Activated CD4-positive, alpha-beta memory T cell treated with anti-CD3 and anti-CD28 coated beads, Interleukin-2, amount 10 ng/mL, durations not matched to agents 7 days and 5 days (primary cell): ENCODE results near the gene PACS1. TPM values are rescaled to one million over a fixed set of nuclear protein-coding genes. Genes with fewer than 3 reads are reported as not detected.

ENCODE experiments used
- CTCF ChIA-PET: fragments of 350-600 bp; sonication (Branson Sonifier 250); formaldehyde crosslinking; loops from one replicate; lab custom pipeline; 2021; ENCODE audit warnings: antibody characterized with exemption, inconsistent platforms; lab: Charles Lee
- POLR2A ChIA-PET: fragments of 350-600 bp; sonication (Branson Sonifier 250); formaldehyde crosslinking; loops from one replicate; lab custom pipeline; 2021; ENCODE audit warnings: antibody characterized with exemption; lab: Charles Lee
- DNase-seq: peaks from one replicate; pipeline ENCODE4 v3.0.0-alpha.2; 2020
- H3K27ac Mint-ChIP-seq: one replicate; pipeline ENCODE4 v1.8.0; 2021; ENCODE audit warnings: mild to moderate bottlenecking, mixed read lengths
- H3K27me3 Mint-ChIP-seq: one replicate; pipeline ENCODE4 v1.8.0; 2021; ENCODE audit warnings: mixed read lengths
- H3K36me3 Mint-ChIP-seq: one replicate; pipeline ENCODE4 v1.8.0; 2021; ENCODE audit warnings: low read depth, mixed read lengths
- H3K4me1 Mint-ChIP-seq: one replicate; pipeline ENCODE4 v1.8.0; 2021; ENCODE audit warnings: mixed read lengths
- H3K4me3 Mint-ChIP-seq: one replicate; pipeline ENCODE4 v1.8.0; 2021; ENCODE audit warnings: mild to moderate bottlenecking, mixed read lengths
- H3K9me3 Mint-ChIP-seq: one replicate; pipeline ENCODE4 v1.8.0; 2021; ENCODE audit warnings: mixed read lengths
- total RNA-seq, 2 experiments: library from RNA; stranded (reverse); gene quantifications; one replicate each; pipeline ENCODE4 v1.2.3, GENCODE V29; 2021

PACS1 gene
- total RNA-seq, 2 experiments from 2014 or later = 86.4 to 95.0 TPM

DNA sequence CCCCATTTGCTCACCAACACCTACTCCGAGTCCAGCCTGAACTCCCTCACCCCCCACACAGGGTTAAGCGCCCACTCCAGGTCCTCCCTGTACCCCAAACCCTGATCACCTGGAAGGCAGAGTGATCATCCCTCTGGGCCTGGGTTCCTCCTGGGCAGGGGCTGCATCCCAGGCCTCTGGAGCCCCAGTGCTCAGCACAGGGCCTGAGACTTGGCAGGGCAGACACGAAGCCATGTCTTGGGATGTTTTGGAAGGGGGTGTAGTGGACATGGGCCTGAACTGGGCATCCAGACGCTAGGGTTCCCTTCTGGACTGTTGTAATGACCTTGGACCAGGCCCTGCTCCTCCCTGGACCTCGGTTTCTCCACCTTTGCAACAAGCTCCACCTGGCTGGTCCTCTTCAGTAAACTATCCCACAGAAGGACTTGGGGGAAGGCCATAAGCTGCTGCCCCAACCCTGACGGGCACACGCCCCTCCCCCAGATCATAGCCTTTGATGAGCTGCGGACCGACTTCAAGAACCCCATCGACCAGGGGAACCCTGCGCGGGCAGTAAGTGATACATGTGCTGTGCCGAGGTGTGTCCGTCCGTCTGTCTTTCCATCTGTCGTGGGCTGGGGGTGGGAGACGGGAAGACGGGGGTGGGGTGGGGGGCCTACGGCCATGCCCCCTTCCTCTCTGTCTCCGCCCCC, 211.8 kb downstream of the PACS1 start:
- ChIA-PET POLR2A (interaction anchor here (0.7 to 5.5 kb wide), 5 partner anchors 12 to 140 kb away, joined by 3 to 78 read pairs (median 5); partner anchors contain the start of gene RAB1B), CTCF (interaction anchor here (1.3 to 4.6 kb wide), 3 partner anchors 12 to 104 kb away, joined by 4 to 44 read pairs (median 13); partner anchors contain the start of gene RAB1B)
- Mint-ChIP-seq H3K27me3 (peaks cover 16% of the 10 kb centered on the region), H3K4me1 (peaks cover 41% of the 10 kb centered on the region), H3K36me3 (peaks cover 3% of the 10 kb centered on the region), H3K27ac (no peak overlapping the region), H3K9me3 (no peaks in the 10 kb centered on the region), H3K4me3 (no peak overlapping the region)
- no peak for DNase-seq

DNA sequence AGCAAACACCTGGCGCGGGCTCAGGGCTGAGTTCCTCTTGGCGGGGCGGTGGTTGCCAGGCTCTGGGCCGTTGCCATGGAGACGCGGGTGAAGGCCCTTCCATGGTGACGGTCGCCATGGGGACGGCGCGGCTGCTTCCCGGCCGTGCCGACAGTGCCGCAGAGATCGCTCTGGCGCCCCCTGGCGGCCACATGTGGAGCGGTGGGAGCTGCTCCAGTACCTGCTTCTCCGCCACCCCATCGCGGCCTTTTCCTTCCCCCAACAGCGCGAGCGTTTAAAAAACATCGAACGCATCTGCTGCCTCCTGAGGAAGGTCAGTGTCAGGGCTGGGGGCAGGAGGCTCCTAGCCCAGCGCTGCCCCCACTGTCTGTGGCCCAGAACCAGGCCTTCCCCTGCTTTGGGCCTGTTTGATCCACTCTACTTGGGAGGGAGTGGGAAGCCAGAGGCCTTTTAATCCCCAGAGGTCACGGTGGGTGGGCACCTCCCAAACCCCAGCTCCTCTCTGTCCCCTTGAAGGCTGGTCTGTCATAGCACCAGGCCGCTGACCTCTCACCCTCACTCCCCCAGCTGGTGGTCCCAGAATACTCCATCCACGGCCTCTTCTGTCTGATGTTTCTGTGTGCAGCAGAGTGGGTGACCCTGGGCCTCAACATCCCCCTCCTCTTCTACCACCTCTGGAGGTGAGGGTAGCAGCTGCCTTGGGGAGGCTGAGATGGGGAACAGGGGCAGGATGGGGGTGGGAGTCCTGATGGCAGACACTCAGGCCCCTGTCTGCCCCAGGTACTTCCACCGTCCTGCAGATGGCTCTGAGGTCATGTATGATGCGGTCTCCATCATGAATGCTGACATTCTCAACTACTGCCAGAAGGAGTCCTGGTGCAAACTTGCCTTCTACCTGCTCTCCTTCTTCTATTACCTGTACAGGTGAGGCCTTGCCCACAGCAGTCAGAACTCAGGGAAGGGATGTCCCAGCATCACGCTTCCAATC, 212.7 kb downstream of the PACS1 start:
- Mint-ChIP-seq H3K27me3 (peaks cover 16% of the 10 kb centered on the region), H3K9me3 (no peaks in the 10 kb centered on the region), H3K36me3 (no peaks in the 10 kb centered on the region), H3K4me3 (no peak overlapping the region), H3K27ac (peak overlapping the region; percentile 58), H3K4me1 (peaks cover 43% of the 10 kb centered on the region)
- ChIA-PET POLR2A (interaction anchor here (0.7 to 5.5 kb wide), 4 partner anchors 13 to 139 kb away, joined by 3 to 78 read pairs (median 4); partner anchors contain the start of gene RAB1B), CTCF (interaction anchor here (0.6 to 4.6 kb wide), 8 partner anchors 13 to 229 kb away, joined by 3 to 44 read pairs (median 4); partner anchors contain the start of gene RAB1B)
- DNase-seq = peak; percentile 99

DNA sequence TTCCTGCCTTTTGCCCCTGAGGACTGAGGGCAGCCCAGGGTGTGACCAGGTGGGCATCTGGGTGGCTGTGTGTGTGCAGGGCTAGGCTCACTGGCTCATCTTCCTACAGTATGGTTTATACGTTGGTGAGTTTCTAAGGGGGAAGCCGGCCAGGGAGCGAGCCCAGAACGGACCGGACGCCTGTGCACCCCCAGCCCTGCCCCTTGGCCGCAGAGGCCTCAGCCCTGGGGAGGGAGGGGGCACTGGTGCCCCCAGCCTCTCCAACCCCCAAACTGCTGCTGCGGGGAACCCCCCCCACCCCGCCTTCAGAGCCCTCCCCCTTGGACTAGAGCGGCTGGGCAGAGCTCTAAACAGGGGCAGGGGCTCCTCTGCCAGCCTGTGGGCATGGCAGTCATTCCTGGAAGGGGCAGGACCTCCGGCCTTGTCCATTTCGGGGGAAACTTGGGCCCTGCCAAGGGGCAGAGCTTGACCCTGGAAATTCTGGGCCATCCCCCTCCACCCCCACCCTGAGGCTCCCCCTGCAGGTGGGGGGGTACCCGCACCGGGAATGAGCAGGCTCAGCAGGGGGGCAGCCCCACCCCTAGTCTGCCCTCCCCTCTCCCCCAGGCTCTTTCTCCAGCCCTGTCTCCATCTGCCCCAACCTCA, 213.5 kb downstream of the PACS1 start:
- CTCF ChIA-PET = interaction anchor here (0.6 to 4.6 kb wide), 5 partner anchors 14 to 230 kb away, joined by 4 to 44 read pairs (median 4); partner anchors contain the start of gene RAB1B
- no peak overlapping the region for H3K27ac Mint-ChIP-seq
- POLR2A ChIA-PET = interaction anchor here (5.5 kb wide), 1 partner anchor 14 kb away, joined by 78 read pairs; the partner anchor contains the start of gene RAB1B
- H3K4me3 Mint-ChIP-seq = no peak overlapping the region
- peaks cover 15% of the 10 kb centered on the region for H3K27me3 Mint-ChIP-seq
- no peaks in the 10 kb centered on the region for H3K9me3 Mint-ChIP-seq
- peaks cover 48% of the 10 kb centered on the region for H3K4me1 Mint-ChIP-seq
- no peaks in the 10 kb centered on the region for H3K36me3 Mint-ChIP-seq
- DNase-seq = no peak

DNA sequence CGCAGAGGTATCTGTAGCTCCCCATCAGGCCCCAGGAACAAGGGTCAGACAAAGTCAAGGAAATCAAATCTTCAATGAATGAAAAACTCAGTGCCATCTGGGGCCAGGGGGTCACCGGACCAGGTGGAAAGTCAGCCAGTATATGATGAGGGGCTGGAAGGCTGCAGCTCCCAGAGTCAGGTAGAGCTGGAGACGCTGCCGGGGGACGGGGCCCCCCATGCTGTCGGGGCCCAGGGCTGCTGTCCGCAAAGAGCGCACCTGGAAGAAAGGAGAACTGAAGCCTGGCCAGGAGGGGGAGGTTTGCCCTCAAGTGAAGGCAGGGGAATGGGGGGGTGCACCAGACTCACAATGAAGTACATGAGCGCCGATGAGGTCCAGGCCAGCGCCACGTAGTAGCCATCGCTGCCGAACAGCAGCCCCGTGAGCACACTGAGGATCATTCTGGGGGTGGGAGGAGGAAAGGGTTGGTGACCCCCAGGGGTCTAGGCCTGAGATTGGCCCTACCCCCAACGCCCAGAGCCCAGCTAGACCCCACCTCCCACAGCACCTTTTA, 214.5 kb downstream of the PACS1 start:
- Mint-ChIP-seq H3K27me3 (peaks cover 7% of the 10 kb centered on the region), H3K27ac (no peak overlapping the region), H3K36me3 (no peaks in the 10 kb centered on the region), H3K4me1 (peaks cover 47% of the 10 kb centered on the region), H3K9me3 (no peaks in the 10 kb centered on the region), H3K4me3 (no peak overlapping the region)
- ChIA-PET POLR2A (no interaction called here), CTCF (interaction anchor here (0.7 to 4.6 kb wide), 2 partner anchors 15 to 925 kb away, joined by 3 to 44 read pairs; partner anchors contain the start of gene RAB1B)
- no peak for DNase-seq

DNA sequence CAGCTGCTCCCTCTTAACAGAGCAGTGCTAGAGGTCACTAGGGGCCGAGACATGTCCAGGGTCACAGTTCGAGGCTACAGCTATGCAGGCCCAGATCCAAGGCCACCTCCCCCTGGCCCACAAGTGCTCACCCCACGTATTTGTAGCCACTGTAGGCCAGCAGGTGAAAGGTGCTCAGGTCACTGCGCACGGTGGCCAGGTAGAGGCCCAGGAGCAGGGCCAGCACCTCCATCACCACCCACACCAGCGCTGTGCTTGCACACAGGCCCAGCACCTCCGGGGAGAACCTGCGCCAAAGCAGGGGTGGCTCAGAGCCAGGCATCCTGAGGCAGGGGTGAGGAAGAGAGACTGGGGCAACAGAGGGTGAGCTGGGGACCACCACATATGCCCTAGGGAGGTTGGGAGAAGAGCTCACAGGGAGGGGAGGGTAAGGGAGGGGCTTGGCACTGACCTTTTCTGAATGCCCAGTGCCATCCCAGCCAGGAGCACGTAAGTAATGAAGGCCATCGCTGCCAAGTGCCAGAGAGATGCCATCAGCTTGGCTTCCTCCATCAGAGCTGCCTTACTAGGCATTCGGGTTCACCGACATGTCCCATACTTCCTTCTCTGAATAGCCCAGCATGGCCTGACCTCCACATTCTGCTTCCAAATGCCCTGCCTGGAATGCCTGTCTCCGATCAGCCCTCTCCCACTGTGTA, 215.3 kb downstream of the PACS1 start:
- peaks cover 54% of the 10 kb centered on the region for H3K4me1 Mint-ChIP-seq

DNA sequence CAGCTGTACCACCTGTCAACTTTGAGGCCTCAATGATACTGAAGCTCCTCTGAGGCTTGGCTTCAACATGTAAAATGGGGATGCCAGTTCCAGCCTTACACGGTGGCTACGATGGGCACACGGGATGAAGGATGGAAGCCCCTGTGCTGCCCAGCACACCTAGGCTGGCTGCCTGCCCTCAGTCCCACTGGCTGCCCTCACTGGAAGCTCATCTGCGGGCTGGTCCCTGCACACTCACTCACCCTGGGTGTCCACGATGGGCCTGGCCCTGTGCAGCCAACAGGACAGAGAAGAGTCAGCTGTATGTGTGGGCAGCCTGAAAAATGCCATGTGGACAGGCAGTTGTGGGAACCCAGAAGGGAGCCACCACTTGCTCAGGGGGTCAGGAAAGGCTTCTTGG, 216.6 kb downstream of the PACS1 start:
- H3K4me3 Mint-ChIP-seq = peak overlapping the region; percentile 45
- POLR2A ChIA-PET = interaction anchor here (1.6 kb wide), 1 partner anchor 11 kb away, joined by 3 read pairs; no protein-coding TSS in a partner anchor
- DNase-seq = no peak
- no peaks in the 10 kb centered on the region for H3K9me3 Mint-ChIP-seq
- no peaks in the 10 kb centered on the region for H3K36me3 Mint-ChIP-seq
- CTCF ChIA-PET = interaction anchor here (1.2 to 3.8 kb wide), 2 partner anchors 25 to 86 kb away, joined by 3 to 33 read pairs; no protein-coding TSS in a partner anchor
- peaks cover 14% of the 10 kb centered on the region for H3K27me3 Mint-ChIP-seq
- H3K27ac Mint-ChIP-seq = no peak overlapping the region
- peaks cover 52% of the 10 kb centered on the region for H3K4me1 Mint-ChIP-seq

More for the DNA sequence above, 215.3 kb downstream of the PACS1 start:
- no peak overlapping the region for H3K4me3 Mint-ChIP-seq
- no peak overlapping the region for H3K27ac Mint-ChIP-seq
- CTCF ChIA-PET = no interaction called here
- no peaks in the 10 kb centered on the region for H3K9me3 Mint-ChIP-seq
- DNase-seq = no peak
- peaks cover 8% of the 10 kb centered on the region for H3K27me3 Mint-ChIP-seq
- H3K36me3 Mint-ChIP-seq = no peaks in the 10 kb centered on the region
- POLR2A ChIA-PET = no interaction called here

DNA sequence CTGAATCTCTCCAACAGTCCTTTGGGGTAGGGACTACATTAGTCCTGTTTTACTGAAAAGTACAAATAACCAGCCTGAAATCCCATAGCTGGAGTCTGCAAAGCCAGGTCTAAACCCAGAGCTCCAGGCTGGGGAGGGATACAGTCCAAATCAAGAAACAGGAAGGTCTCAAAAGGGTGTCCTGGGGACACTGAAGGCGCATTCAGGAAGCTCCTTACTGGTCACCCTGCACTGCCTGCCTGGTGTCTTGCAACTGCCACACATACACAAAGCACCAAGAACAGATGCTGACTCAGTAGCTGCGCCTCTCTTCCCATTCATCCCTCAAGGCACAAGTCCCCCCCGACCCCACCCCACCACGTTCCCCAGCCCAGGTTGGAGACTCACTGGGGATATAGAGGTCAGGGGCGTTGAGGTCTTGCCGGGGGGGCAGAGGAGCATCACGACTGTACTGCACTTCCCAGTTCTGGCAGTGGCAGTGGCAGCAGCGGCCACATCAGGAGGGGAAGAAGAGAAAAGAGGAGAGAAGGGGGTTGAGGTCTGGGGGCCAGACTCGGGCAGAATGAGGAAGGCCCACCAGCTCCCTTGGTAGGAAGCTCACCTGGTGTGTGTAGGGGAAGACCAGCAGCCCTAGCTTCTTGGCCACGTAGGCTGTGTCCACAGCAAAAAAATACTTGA, 217.3 kb downstream of the PACS1 start:
- Mint-ChIP-seq H3K9me3 (no peaks in the 10 kb centered on the region), H3K36me3 (no peaks in the 10 kb centered on the region), H3K27ac (peak overlapping the region; percentile 10), H3K4me1 (peaks cover 47% of the 10 kb centered on the region), H3K27me3 (peaks cover 14% of the 10 kb centered on the region), H3K4me3 (peak overlapping the region; percentile 64)
- POLR2A ChIA-PET = interaction anchor here (1.6 to 4.4 kb wide), 5 partner anchors 8 to 67 kb away, joined by 3 to 28 read pairs (median 17); partner anchors contain the start of genes CNIH2 and RAB1B
- DNase-seq = no peak
- CTCF ChIA-PET = interaction anchor here (1.2 to 3.8 kb wide), 3 partner anchors 20 to 85 kb away, joined by 3 to 33 read pairs (median 3); no protein-coding TSS in a partner anchor

DNA sequence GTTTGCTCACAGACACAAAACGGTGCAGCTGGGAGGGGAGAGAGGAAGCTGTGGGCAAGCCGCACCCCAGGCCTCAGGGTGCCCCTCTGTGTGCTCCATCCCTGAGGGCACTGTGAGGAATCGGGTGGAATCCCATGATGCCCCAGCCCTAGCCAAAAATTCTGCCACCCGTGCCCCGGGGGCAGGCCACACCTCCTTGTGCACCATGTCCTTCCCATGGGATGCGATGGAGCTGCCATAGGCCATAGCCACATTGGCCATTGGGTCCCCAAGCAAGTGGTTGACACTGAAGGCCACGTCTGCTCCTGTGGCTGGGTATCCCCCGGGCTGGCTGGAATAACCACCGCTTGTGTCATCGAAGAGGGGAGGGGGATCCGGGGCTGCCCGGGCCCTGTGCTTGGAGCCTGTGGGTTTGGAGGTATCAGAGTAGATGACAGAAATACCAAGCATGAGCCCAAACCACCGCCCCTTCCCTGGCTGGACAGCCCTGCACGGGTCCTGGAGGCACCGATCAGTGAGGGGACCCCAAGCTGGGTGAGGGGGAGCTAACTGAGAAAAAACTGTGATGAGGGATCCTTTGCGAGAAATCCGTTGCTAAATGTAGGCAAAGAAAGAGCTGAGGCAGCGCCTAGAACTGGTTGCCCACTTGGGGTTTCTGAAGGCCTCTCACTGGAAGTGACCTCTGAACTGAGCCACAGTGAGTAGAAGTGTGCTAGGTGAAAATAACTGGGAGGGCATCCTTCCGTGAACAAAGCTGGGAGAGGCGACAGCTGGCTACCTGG, 218.0 kb downstream of the PACS1 start:
- Mint-ChIP-seq H3K36me3 (no peaks in the 10 kb centered on the region), H3K9me3 (no peaks in the 10 kb centered on the region), H3K4me1 (peaks cover 45% of the 10 kb centered on the region), H3K4me3 (peak overlapping the region; percentile 92), H3K27ac (peak overlapping the region; percentile 83), H3K27me3 (peaks cover 22% of the 10 kb centered on the region)
- DNase-seq = no peak
- ChIA-PET CTCF (interaction anchor here (0.7 to 3.8 kb wide), 5 partner anchors 21 to 151 kb away, joined by 3 to 33 read pairs (median 6); partner anchors contain the start of gene MRPL11), POLR2A (interaction anchor here (1.2 to 4.4 kb wide), 10 partner anchors 8 to 351 kb away, joined by 3 to 28 read pairs (median 7); partner anchors contain the start of genes BRMS1, CNIH2, RAB1B and RBM4)

DNA sequence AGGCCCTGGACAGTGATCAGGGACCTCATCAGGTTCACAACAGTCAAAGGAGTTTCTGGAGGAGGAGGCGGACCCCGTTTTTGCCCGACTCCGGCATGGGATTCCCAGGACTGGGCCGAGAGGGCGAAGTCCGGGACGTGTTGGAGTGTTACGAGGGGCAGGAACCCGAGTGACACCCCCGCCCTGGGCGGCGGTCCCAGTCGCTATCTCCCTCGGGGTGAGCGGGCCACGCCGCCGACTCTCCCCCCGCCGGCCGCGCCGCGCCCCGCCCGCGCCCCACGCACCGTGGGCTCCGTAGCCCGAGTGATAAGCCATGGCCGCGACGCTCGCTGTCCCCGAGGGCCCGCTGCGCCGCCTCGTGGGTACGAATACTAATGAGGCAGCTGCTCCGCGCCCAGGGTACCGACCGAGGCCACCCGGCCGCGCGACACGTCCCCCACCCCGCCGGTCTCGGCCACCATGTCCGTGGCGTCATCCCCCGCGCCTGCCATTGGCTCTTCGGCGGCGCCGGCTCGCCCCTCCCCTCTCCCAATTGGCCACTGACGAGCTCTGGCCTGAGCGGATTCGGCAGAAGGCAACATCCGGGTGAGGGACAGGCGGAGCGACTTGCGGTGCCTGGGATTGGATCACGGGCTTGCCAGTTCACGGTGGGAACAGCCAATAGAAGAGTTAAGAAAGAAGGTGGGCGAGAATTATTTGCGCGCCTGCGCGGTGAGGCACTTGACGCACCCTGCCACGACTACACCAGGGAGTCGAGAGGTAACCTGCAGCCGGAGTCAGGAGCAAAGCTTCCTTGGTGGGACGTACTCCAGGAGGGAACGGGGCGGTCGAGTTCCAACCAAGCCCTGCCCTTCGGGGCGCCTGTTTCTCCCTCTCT, 218.8 kb downstream of the PACS1 start, which contains the start of gene YIF1A:
YIF1A (minus strand) TSS at position 473 of the 877 bp plus-strand sequence; CDS start at position 315, 158 bp downstream.
- Mint-ChIP-seq H3K4me3 (peak within 1 kb of the TSS; percentile 92), H3K36me3 (no peaks in the 10 kb centered on the region), H3K4me1 (peaks cover 42% of the 10 kb centered on the region), H3K27me3 (peaks cover 27% of the 10 kb centered on the region), H3K27ac (peak within 1 kb of the TSS; percentile 83), H3K9me3 (no peaks in the 10 kb centered on the region)
- POLR2A ChIA-PET = interaction anchor here (0.6 to 4.4 kb wide), 18 partner anchors 9 to 576 kb away, joined by 3 to 28 read pairs (median 4); partner anchors contain the start of genes BRMS1, CNIH2, RAB1B and RBM4
- peak; percentile 99 for DNase-seq
- CTCF ChIA-PET = interaction anchor here (0.7 to 3.8 kb wide), 10 partner anchors 8 to 349 kb away, joined by 3 to 33 read pairs (median 4); partner anchors contain the start of genes MRPL11 and RBM4
